GM10248 (cell line): ENCODE results near the gene EFNA1.

Experiments
- CTCF ChIA-PET: fragments of 300-600 bp; sonication (Branson Sonifier 250); formaldehyde crosslinking; extraction: SDS; loops from one replicate; lab custom pipeline; 2021; ENCODE audit warnings: antibody characterized with exemption; lab: Yijun Ruan, JAX
- POLR2A ChIA-PET: fragments of 350-650 bp; sonication (Branson Sonifier 250); formaldehyde crosslinking; extraction: SDS; loops from one replicate; lab custom pipeline; 2020; ENCODE audit warnings: antibody characterized with exemption; lab: Yijun Ruan, JAX
- DNase-seq: peaks from one replicate; pipeline ENCODE4 v3.0.0; 2012; ENCODE audit errors: extremely low spot score
- CTCF ChIP-seq: IDR thresholded peaks from 2 replicates; pipeline ENCODE4 v1.5.1; 2012; ENCODE audit warnings: mild to moderate bottlenecking, low read depth; ENCODE audit errors: extremely low read depth, missing control alignments, control extremely low read depth

The EFNA1 gene

GRCh38 chr1:155177918-155178281, 50.2 kb downstream of the EFNA1 start:
- no peak for TF ChIP-seq CTCF
- ChIA-PET CTCF (interaction anchor here (0.7 to 11.6 kb wide), 12 partner anchors 8 to 93 kb away, joined by 3 to 167 read pairs (median 6); no protein-coding TSS in a partner anchor), POLR2A (interaction anchor here (0.6 kb wide), 1 partner anchor 17 kb away, joined by 3 read pairs; no protein-coding TSS in a partner anchor)
- DNase-seq, result no peak

GRCh38 chr1:155178441-155179111, 50.9 kb downstream of the EFNA1 start:
- no peak for DNase-seq
- no peak for TF ChIP-seq CTCF
- CTCF ChIA-PET, result interaction anchor here (1.8 to 11.6 kb wide), 5 partner anchors 11 to 87 kb away, joined by 6 to 167 read pairs (median 9); no protein-coding TSS in a partner anchor
- POLR2A ChIA-PET, result interaction anchor here (0.6 kb wide), 1 partner anchor 16 kb away, joined by 3 read pairs; no protein-coding TSS in a partner anchor

- TF ChIP-seq CTCF, result no peak
- ChIA-PET CTCF (interaction anchor here (1.0 to 11.6 kb wide), 5 partner anchors 12 to 88 kb away, joined by 3 to 167 read pairs (median 6); no protein-coding TSS in a partner anchor), POLR2A (no interaction called here)
- no peak for DNase-seq
Observed at GRCh38 chr1:155179112-155180031, 51.7 kb downstream of the EFNA1 start.

DNA sequence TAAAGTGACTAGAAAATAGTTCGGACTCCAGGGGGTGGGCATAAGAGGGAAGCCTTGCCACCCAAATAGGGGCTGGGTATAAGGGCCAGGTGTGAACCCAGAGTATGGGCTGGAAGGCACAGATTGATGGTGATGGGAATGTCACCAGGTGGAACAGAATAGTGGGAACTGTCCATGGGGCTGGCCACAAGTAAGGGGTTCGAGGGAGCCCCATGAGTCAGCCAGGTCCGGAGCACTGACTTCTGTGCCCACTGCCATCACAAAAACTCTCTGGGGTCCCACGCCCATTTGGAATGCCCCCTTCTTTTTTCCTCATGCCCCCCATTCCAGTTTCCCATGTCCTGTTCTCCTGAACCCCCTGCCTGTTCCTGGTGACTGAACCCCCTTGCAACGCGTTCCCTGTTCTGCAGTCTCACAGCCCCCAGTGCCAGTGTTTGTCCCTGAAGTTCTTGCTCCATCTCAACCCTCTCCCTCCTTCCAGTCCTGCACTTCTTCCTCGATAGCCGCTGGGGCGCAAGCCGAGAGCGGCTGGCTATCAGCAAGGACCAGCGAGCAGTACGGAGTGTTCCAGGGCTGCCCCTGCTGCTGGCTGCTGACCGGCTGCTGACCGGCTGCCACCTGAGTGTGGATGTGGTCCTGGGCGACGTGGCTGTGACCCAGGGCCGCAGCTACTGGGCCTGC, 53.8 kb downstream of the EFNA1 start:
- POLR2A ChIA-PET, result no interaction called here
- no peak for TF ChIP-seq CTCF
- CTCF ChIA-PET, result interaction anchor here (11.6 kb wide), 1 partner anchor 12 kb away, joined by 167 read pairs; no protein-coding TSS in a partner anchor
- no peak for DNase-seq

- ChIA-PET CTCF (interaction anchor here (4.2 to 11.6 kb wide), 2 partner anchors 10 to 11 kb away, joined by 22 to 167 read pairs; partner anchors contain the start of gene KRTCAP2), POLR2A (interaction anchor here (0.6 kb wide), 1 partner anchor 349 kb away, joined by 3 read pairs; no protein-coding TSS in a partner anchor)
- TF ChIP-seq CTCF, result no peak
- no peak for DNase-seq
Observed at GRCh38 chr1:155182052-155182550, 54.4 kb downstream of the EFNA1 start.
